GM18505 (cell line): ENCODE results near the gene GNAQ.

Experiments used
- ATAC-seq: cut with Tn5 transposase; IDR thresholded peaks from one replicate; pipeline ENCODE4 v1.9.1; 2021; ENCODE audit not compliant: unreplicated experiment
- POLR2A ChIP-seq: IDR thresholded peaks from 4 replicates; pipeline ENCODE4 v1.6.1; 2011; ENCODE audit warnings: borderline replicate concordance; ENCODE audit not compliant: insufficient read depth, insufficient read length; ENCODE audit errors: extremely low read depth

GNAQ gene

DNA sequence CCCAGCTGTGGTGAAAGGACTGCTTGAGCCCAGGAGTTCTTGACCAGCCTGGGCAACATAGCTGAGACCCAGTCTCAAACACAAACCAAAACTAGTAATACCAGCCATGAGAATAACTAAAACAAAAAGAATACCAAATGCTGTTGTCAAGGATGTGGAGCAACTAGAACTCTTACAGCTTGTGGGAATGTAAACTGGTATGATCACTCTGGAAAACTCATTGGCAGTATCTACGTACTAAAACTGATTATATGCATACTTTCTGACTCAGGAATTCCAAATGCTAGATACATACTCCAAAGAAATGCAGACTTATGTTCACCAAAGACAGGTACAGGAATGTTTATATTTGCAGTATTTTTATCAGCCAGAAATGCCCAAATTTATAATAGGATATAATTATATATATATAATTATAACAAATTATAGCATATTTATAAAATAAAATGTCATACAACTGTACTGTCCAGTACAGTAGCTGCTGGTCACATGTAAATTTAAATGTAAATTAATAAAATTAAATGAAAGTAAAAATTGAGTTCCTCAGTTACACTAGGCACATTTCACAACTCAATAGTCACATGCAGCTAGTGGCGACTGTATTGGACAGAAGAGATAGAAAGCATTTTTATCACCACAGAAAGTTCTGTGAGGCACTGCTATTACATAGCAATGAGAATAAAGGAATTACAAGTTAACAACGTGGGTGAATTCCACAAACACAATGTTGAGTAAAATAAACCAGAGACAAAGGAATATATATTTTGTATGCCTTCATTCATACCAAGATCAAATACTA, 118.5 kb downstream of the GNAQ start:
- no peak for TF ChIP-seq POLR2A
- no peak for ATAC-seq

DNA sequence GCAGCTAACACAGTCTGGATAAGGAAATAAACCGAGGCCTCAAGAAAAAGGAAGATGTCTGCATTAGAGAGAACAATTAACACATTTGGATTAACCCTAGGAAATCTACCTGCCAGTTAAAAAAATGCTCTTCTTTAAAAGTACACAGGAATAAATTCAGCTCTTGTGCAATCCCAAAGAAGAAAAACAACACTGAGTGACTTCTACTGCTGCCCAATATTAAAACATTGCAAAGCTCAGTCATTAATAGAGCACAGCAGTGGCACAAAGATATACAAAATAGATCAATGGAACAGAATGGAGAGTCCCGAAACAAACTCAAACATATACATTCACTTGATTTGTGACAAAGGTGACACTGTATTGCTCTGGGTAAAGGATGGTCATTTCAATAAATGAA, 119.7 kb downstream of the GNAQ start:
- no peak for TF ChIP-seq POLR2A
- ATAC-seq = no peak

- no peak for ATAC-seq
These were observed 121.4 kb downstream of the GNAQ start for GRCh38 chr9:77910194-77910621.

GRCh38 chr9:77909306-77909705, 122.3 kb downstream of the GNAQ start:
- no peak for TF ChIP-seq POLR2A
- no peak for ATAC-seq

More at GRCh38 chr9:77910194-77910621, 121.4 kb downstream of the GNAQ start:
- no peak for TF ChIP-seq POLR2A

GRCh38 chr9:77908293-77908692, 123.3 kb downstream of the GNAQ start:
- ATAC-seq = no peak
- TF ChIP-seq POLR2A = no peak

DNA sequence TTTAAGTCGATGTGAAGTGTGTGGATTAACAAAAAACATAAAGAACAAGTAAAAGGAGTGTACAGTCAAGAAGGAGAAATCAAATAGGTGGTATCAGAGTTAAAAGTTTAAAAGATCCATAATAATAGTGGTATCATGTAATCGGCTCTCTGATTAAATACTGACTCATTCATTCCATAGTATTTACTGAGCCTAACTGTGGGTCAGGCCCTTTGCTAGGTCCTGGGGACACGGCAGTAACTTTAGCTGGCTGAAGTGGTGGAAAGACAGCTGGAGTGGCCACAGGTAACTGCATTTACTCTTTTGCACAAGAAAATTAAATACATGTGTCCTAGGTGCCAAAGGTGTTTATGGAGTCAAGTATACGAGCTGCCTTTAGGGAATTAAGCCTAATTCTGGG, 124.0 kb downstream of the GNAQ start:
- no peak for TF ChIP-seq POLR2A
- no peak for ATAC-seq

GRCh38 chr9:77906991-77907390, 124.6 kb downstream of the GNAQ start:
- ATAC-seq = no peak

GRCh38 chr9:77903666-77904285, 127.8 kb downstream of the GNAQ start:
- no peak for TF ChIP-seq POLR2A
- no peak for ATAC-seq

More at GRCh38 chr9:77906991-77907390, 124.6 kb downstream of the GNAQ start:
- no peak for TF ChIP-seq POLR2A

- no peak for ATAC-seq
- no peak for TF ChIP-seq POLR2A
These were observed 129.8 kb downstream of the GNAQ start for GRCh38 chr9:77901771-77902170.

DNA sequence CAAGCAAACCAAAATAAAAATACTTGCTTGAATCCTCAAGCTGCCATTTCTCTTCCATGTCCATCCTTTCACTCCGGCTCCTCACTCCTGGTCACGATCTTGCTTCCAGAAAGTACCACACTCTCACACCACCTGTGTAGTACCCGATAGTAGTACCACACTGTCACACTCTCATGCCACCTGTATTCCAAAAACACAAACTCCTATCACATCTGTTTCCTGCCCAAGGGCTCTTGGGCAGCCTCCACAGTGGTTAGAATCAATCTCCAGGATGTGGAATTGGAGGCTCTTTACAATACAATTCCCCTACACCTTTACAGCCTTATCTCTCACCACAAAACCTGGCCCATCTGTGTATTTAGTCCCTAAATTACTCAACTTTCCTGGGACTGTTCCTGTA, 130.6 kb downstream of the GNAQ start:
- no peak for ATAC-seq
- TF ChIP-seq POLR2A = no peak

GRCh38 chr9:77899679-77900354, 131.8 kb downstream of the GNAQ start:
- no peak for ATAC-seq
- TF ChIP-seq POLR2A = no peak

DNA sequence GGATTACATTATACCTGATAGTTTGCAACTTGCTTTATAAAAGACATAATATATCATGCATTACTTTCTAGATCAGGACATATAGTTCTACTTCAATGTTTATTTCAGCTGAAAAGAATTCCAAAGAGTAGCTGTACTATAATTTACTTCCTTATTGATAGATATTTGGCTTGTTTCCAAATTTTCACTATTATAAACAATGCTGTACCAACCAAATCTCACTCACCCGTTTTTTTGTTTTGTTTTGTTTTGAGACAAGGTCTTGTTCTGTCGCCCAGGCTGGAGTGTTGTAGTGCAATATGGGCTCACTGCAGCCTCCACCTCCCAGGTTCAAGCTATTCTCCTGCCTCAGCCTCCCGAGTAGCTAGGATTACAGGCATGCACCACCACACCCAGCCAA, 132.7 kb downstream of the GNAQ start:
- ATAC-seq = no peak
- TF ChIP-seq POLR2A = no peak

- no peak for TF ChIP-seq POLR2A
- no peak for ATAC-seq
These were observed 134.5 kb downstream of the GNAQ start for GRCh38 chr9:77896938-77897667.
